Activated CD4-positive, alpha-beta T cell treated with anti-CD3 and anti-CD28 coated beads, Interleukin-2, amount 10 ng/mL, durations not matched to agents 7 days and 5 days (primary cell): Measurements from ENCODE around the gene GABRR1. TPM values are rescaled to one million over a fixed set of nuclear protein-coding genes. Genes with fewer than 3 reads are reported as not detected.

Experiments used
- CTCF ChIA-PET: fragments of 350-600 bp; sonication (Branson Sonifier 250); formaldehyde crosslinking; loops from one replicate; lab custom pipeline; 2021; ENCODE audit warnings: antibody characterized with exemption; lab: Charles Lee
- POLR2A ChIA-PET: fragments of 350-600 bp; sonication (Branson Sonifier 250); formaldehyde crosslinking; loops from one replicate; lab custom pipeline; 2021; ENCODE audit warnings: antibody characterized with exemption; lab: Charles Lee
- DNase-seq: peaks from one replicate; pipeline ENCODE4 v3.0.0-alpha.2; 2020
- H3K27ac Mint-ChIP-seq: one replicate; pipeline ENCODE4 v1.8.0; 2021; ENCODE audit warnings: mild to moderate bottlenecking, moderate library complexity, mixed read lengths
- H3K27me3 Mint-ChIP-seq: one replicate; pipeline ENCODE4 v1.8.0; 2021; ENCODE audit warnings: mixed read lengths
- H3K36me3 Mint-ChIP-seq: one replicate; pipeline ENCODE4 v1.8.0; 2021; ENCODE audit warnings: low read depth, mixed read lengths
- H3K4me1 Mint-ChIP-seq: one replicate; pipeline ENCODE4 v1.8.0; 2021; ENCODE audit warnings: mixed read lengths
- H3K4me3 Mint-ChIP-seq: one replicate; pipeline ENCODE4 v1.8.0; 2021; ENCODE audit warnings: mild to moderate bottlenecking, moderate library complexity, mixed read lengths
- H3K9me3 Mint-ChIP-seq: one replicate; pipeline ENCODE4 v1.8.0; 2021; ENCODE audit warnings: mixed read lengths
- total RNA-seq, 2 experiments: library from RNA; stranded (reverse); gene quantifications; one replicate each; pipeline ENCODE4 v1.2.3, GENCODE V29; 2021

GABRR1 gene
- total RNA-seq, 2 experiments from 2014 or later: not detected

DNA sequence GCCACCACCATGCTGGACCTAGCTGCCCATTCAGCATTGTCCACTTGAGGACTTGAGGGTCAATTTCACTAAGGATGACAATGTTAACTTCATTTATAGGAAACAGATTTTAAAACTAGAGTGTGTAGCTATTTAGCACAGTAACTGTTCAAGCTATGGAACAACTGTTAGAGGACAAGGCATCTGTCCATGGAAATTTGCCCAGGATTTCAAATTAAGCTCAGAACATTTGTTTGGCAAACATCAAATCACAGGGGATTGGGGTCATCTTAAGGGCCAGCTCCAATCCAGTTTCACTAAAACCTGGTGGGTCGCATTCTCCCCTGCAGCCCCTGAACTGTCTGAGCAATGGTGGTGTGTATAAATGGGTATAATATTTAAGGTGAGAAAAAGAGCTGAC lies 36.2 kb downstream of the GABRR1 start:
- ChIA-PET CTCF (no interaction called here), POLR2A (no interaction called here)
- H3K4me1 Mint-ChIP-seq: no peaks in the 10 kb centered on the region
- H3K36me3 Mint-ChIP-seq: no peaks in the 10 kb centered on the region
- no peak overlapping the region for H3K27ac Mint-ChIP-seq
- H3K27me3 Mint-ChIP-seq: peaks cover 15% of the 10 kb centered on the region
- no peaks in the 10 kb centered on the region for H3K9me3 Mint-ChIP-seq
- no peak overlapping the region for H3K4me3 Mint-ChIP-seq
- DNase-seq: no peak

DNA sequence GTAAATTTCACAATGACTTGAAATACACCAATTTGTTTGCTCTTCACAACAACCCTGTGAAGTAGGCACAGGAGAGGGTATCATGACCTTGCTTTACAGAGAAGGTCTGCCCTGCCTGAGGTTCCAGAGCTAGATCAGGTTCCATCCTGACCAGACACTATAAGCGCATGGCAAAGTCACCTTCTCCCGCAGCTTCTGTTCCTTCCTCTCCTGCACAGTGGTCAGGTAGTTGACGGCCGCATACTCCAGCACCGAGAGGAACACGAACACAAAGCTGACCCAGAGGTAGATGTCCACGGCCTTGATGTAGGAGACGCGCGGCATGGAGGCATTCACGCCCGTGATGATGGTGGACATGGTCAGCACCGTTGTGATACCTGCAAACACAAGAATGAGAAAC lies 37.0 kb downstream of the GABRR1 start:
- H3K4me3 Mint-ChIP-seq: no peak overlapping the region
- peaks cover 15% of the 10 kb centered on the region for H3K27me3 Mint-ChIP-seq
- DNase-seq: no peak
- no peak overlapping the region for H3K27ac Mint-ChIP-seq
- no peaks in the 10 kb centered on the region for H3K9me3 Mint-ChIP-seq
- ChIA-PET CTCF (interaction anchor here (0.9 kb wide), 1 partner anchor 18 kb away, joined by 3 read pairs; no protein-coding TSS in a partner anchor), POLR2A (no interaction called here)
- no peaks in the 10 kb centered on the region for H3K4me1 Mint-ChIP-seq
- H3K36me3 Mint-ChIP-seq: no peaks in the 10 kb centered on the region

DNA sequence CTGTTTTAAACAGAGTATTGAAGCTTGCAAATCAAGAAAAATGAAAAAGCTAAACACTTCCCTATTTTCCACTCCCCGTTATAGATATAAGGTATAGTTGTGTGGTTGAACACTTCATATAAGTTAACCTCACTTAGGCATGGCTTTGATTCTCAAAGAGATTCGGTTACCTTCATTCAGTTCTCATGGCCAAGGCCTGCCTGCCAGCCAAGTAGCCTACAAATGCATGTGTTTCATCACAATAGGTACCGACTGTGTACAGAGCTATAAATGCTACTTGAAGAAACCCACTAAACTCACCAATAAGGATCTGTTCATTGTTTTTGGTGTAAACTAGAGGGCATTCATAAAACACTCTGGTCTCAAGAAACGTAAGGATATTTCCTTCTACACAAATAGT lies 43.5 kb downstream of the GABRR1 start:
- Mint-ChIP-seq H3K27ac (no peak overlapping the region), H3K27me3 (peaks cover under 1% of the 10 kb centered on the region)

DNA sequence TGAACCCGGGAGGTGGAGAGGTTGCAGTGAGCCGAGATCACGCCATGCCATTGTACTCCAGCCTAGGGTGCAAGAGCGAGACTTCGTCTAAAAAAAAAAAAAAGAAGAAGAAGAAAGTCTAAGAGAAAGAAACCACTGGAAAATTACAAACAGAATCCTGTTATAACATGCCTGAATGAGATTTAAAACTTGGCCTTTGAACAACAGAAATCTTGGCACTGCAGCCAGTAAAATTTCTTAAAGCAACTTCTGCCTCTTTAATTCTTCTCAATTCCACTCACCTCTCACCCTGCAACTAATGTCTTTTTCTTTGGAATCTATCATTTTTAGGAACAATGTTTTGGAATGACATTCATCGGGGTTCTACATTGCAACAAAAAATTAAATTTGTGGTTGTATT lies 45.0 kb downstream of the GABRR1 start:
- ChIA-PET POLR2A (no interaction called here), CTCF (interaction anchor here (0.6 kb wide), 2 partner anchors 15 to 215 kb away, joined by 3 read pairs; no protein-coding TSS in a partner anchor)
- Mint-ChIP-seq H3K4me3 (no peak overlapping the region), H3K4me1 (no peaks in the 10 kb centered on the region), H3K9me3 (no peaks in the 10 kb centered on the region), H3K27me3 (no peaks in the 10 kb centered on the region), H3K36me3 (no peaks in the 10 kb centered on the region), H3K27ac (no peak overlapping the region)
- no peak for DNase-seq

More for the DNA sequence above, 43.5 kb downstream of the GABRR1 start:
- Mint-ChIP-seq H3K4me3 (no peak overlapping the region), H3K9me3 (no peaks in the 10 kb centered on the region), H3K36me3 (no peaks in the 10 kb centered on the region), H3K4me1 (no peaks in the 10 kb centered on the region)
- POLR2A ChIA-PET: no interaction called here
- DNase-seq: no peak
- CTCF ChIA-PET: no interaction called here

DNA sequence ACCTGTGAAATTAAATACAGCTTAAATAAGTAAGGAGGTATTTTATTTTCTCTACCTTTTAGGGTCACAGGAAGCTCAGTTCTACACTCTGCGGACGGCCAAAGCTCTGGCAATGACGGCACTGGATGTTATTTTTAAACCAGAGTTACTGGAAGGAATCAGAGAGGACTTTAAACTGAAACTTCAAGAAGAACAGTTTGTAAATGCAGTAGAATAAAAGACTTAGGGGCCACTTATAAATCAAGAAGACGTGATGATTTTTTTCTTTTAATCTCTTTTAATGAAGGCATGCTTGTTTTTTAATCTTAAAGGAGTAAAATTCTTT lies 55.1 kb downstream of the GABRR1 start:
- Mint-ChIP-seq H3K27ac (no peak overlapping the region), H3K27me3 (no peaks in the 10 kb centered on the region), H3K4me3 (no peak overlapping the region), H3K4me1 (no peaks in the 10 kb centered on the region), H3K9me3 (no peaks in the 10 kb centered on the region), H3K36me3 (peaks cover 32% of the 10 kb centered on the region)
- ChIA-PET POLR2A (no interaction called here), CTCF (interaction anchor here (1.0 to 2.2 kb wide), 3 partner anchors 8 to 18 kb away, joined by 3 to 6 read pairs (median 3); partner anchors contain the start of gene PM20D2)
- no peak for DNase-seq

DNA sequence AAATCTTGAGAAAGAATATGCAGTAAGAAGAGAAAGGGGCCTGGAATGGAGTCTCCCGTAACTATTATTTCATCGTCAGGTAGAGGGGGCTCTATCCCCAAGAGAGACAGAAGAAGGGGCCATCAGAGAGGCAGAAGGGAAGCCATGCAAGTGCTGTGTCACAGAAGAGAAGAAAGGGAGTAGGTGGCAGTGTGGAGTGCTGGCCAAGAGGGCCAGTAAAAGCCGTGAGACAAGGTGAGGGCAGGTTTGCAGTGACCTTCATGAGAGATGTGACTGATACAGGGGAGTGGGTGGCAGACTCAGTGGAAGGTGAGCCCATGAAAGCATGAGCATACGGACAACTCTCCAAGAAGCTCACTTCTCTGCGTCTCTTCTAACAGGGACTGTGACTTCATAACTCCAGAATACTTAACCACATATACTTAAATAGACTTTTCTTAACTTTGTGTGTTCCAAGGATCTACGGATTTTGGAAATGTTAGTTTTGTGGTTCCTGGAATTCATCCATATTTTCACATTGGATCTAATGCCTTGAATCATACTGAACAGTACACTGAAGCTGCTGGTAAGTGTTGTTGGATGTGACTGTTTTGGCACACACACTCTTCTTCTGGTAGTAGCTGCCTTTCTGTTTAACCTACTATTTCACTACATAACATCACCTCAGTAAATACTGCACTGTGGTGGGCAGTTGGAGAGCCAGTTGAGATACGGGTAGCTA lies 55.7 kb downstream of the GABRR1 start:
- Mint-ChIP-seq H3K36me3 (peaks cover 34% of the 10 kb centered on the region), H3K27ac (no peak overlapping the region), H3K4me1 (no peaks in the 10 kb centered on the region), H3K9me3 (no peaks in the 10 kb centered on the region), H3K27me3 (no peaks in the 10 kb centered on the region), H3K4me3 (no peak overlapping the region)
- CTCF ChIA-PET: interaction anchor here (1.0 to 2.2 kb wide), 3 partner anchors 9 to 19 kb away, joined by 3 to 6 read pairs (median 3); partner anchors contain the start of gene PM20D2
- DNase-seq: no peak
- POLR2A ChIA-PET: no interaction called here

DNA sequence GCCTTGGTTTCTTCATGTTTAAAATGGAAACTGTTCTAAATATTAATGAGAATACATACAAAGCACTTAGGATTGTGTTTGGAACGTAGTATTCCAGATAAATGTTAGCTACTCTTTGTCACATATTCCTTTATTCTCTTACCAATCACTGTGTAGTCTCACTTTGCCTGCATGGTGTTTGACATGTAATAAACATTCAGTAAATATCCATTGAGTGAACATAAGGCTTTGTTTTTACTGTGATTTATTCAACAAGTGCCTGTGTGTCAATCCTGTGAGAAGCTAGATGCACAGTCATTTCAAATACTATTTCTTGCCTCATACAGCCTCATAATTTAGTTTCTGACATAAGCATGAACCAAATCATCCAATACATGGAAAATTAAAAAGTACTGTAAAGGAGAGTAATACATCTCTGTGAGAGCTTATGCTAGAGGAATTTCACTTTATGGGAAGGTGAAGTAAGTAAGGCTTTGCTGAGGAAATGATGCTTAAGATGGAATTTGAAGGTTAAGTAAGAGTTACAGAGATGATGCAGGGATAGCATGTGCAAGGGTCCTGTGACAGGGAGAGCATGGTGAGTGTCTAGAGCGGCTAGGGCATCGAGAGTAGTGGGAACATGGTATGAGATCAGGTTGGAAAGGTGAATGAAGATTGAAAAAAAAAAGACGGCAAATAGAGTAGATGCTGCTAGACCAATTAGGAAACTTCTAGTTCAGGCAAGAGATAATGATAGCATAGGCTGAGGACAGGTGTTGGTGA lies 56.6 kb downstream of the GABRR1 start:
- H3K4me3 Mint-ChIP-seq: no peak overlapping the region
- ChIA-PET CTCF (interaction anchor here (0.7 kb wide), 1 partner anchor 11 kb away, joined by 3 read pairs; no protein-coding TSS in a partner anchor), POLR2A (no interaction called here)
- DNase-seq: no peak
- no peaks in the 10 kb centered on the region for H3K4me1 Mint-ChIP-seq
- H3K27ac Mint-ChIP-seq: no peak overlapping the region
- H3K27me3 Mint-ChIP-seq: no peaks in the 10 kb centered on the region
- no peaks in the 10 kb centered on the region for H3K9me3 Mint-ChIP-seq
- peaks cover 34% of the 10 kb centered on the region for H3K36me3 Mint-ChIP-seq

DNA sequence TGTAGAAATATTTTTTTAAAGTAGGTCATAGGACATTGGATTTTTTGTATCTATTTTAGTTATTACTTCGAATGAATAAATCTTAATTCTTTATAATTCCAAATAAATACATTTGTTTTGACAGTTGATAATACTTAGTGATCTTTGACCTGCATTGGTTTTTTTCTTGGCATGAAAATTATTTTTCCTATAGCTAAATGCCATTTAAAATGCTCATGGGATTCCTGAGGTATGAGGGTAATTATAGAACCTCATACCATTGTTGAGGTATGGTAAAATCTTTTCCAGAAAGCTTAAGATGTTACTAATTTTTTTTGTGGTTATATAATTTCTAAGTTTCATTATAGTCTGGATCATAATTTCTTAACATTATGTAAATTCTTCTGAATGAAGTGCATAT lies 63.0 kb downstream of the GABRR1 start:
- no peaks in the 10 kb centered on the region for H3K9me3 Mint-ChIP-seq
- H3K4me3 Mint-ChIP-seq: no peak overlapping the region
- H3K27me3 Mint-ChIP-seq: no peaks in the 10 kb centered on the region
- H3K27ac Mint-ChIP-seq: no peak overlapping the region
- ChIA-PET CTCF (interaction anchor here (1.7 kb wide), 1 partner anchor 8 kb away, joined by 4 read pairs; the partner anchor contains the start of gene PM20D2), POLR2A (no interaction called here)
- no peak for DNase-seq
- peaks cover 2% of the 10 kb centered on the region for H3K4me1 Mint-ChIP-seq
- H3K36me3 Mint-ChIP-seq: peaks cover 26% of the 10 kb centered on the region

DNA sequence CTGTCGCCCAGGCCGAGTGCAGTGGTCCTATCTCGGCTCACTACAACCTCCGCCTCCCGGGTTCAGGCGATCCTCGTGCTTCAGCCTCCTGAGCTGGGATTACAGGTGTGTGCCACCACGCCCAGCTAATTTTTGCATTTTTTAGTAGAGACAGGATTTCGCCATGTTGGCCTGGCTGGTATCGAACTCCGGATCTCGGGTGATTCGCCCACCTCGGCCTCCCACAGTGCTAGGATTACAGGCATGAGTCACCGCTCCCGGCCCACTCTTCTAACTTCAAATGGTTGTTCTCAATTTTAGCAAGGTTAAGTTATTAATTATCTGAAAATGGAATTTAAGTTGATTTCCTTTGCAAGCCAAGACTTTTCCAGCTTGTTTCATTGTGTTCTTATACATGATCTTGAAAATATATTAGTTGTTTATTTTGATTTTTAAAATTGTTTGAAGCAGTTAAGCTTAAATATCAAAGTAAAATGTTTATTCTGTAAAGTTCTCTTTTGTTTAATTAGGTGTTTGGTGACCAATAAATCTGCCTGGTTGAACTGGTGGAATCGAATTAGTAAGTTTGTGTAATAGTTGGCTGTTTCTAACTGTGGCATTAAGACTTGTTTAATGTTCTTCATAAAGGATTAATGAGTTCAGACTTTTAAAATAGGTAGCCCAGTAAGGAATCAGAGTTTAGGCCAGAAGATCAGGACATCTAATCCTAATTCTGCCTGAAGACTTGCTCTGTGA lies 69.0 kb downstream of the GABRR1 start:
- DNase-seq: no peak
- Mint-ChIP-seq H3K4me1 (peaks cover 37% of the 10 kb centered on the region), H3K36me3 (peaks cover 25% of the 10 kb centered on the region), H3K9me3 (no peaks in the 10 kb centered on the region), H3K4me3 (peak overlapping the region; percentile 28), H3K27me3 (peaks cover 5% of the 10 kb centered on the region), H3K27ac (no peak overlapping the region)
- ChIA-PET CTCF (interaction anchor here (0.5 to 1.5 kb wide), 3 partner anchors 9 to 149 kb away, joined by 3 to 4 read pairs (median 3); no protein-coding TSS in a partner anchor), POLR2A (no interaction called here)

DNA sequence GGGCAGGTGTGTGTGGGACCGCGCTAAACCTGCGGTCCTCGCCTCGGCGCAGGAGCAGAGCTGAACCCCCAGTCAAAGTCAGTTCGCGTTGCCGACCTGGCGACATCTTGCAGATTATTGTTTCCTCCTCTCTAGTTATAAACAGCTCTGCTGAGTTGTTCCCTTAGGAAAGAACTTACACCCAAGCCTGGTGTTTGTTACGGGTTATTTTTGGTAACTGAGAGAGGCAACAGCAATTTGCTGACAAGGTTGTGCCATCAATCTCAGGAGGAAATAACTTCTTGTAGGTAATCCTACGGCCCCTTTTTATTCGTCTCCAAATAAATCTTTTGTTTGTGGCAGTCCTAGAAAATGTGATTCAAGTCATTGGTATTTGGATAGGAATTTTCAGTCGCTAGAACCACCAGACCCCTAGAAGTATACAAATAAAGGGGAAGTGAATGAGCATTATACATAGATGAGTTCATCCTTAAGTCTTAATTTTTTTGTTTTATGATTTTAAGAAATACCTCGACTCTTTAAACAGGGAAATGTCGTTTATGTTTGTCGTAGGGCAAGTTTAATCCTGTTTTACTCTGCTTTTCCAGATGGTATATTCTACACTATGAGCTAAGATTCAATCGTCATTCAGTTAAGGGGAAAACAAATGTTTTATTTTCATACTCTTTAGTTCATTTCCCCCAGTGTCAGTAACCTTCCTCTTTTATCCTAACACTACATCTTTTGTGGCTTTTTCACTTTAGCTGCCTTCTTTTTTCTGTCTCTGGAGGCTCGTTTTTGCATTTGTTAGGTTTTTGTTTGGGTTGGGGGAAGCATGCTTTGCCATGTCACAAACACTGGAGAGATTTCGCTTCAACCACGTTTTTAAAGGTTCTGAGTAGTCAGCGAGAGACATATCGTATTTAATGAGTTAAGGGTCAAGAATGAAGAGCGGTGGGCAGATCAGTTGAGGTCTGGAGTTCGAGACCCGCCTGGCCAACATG lies 70.1 kb downstream of the GABRR1 start:
- ChIA-PET CTCF (interaction anchor here (0.7 to 1.5 kb wide), 4 partner anchors 8 to 150 kb away, joined by 3 to 6 read pairs (median 4); no protein-coding TSS in a partner anchor), POLR2A (no interaction called here)
- Mint-ChIP-seq H3K27me3 (peaks cover 5% of the 10 kb centered on the region), H3K4me3 (peak overlapping the region; percentile 72), H3K27ac (peak overlapping the region; percentile 70), H3K4me1 (peaks cover 37% of the 10 kb centered on the region), H3K9me3 (no peaks in the 10 kb centered on the region), H3K36me3 (peaks cover 24% of the 10 kb centered on the region)
- DNase-seq: peak; percentile 41

DNA sequence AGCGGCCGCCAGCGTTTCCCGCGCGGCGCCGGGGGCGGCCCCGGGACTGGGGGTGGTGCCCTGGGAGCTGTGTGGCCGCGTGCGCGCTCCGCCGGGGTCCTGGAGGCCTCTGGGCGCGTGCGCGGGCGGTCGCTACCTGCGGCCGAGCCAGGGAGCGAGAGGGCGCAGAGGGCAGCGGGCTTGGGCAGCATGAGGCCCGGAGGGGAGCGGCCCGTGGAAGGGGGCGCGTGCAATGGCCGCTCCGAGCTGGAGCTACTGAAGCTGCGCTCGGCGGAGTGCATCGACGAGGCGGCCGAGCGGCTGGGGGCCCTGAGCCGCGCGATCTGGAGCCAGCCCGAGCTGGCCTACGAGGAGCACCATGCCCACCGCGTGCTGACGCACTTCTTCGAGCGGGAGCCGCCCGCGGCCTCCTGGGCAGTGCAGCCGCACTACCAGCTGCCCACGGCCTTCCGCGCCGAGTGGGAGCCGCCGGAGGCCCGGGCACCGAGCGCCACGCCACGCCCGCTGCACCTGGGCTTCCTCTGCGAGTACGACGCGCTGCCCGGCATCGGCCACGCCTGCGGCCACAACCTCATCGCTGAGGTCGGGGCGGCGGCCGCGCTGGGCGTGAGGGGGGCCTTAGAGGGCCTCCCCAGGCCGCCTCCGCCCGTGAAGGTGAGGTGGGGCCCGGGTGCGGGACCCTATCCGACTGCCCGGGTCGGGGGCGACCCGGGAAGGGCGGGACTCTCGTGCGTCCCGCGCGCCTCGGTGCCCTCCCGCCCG lies 71.0 kb downstream of the GABRR1 start, which contains the start of gene PM20D2:
Gene PM20D2 (plus strand): TSS at position 100 of the 762 bp plus-strand sequence. CDS start 90 bp downstream, at position 190.
- peaks cover 37% of the 10 kb centered on the region for H3K4me1 Mint-ChIP-seq
- H3K4me3 Mint-ChIP-seq: peak within 1 kb of the TSS; percentile 86

More for the DNA sequence above, 71.0 kb downstream of the GABRR1 start, which contains the start of gene PM20D2:
- POLR2A ChIA-PET: no interaction called here
- DNase-seq: peak; percentile 59
- Mint-ChIP-seq H3K36me3 (peaks cover 18% of the 10 kb centered on the region), H3K27ac (peak within 1 kb of the TSS; percentile 97), H3K27me3 (peaks cover 5% of the 10 kb centered on the region), H3K9me3 (no peaks in the 10 kb centered on the region)
- CTCF ChIA-PET: interaction anchor here (0.7 to 1.5 kb wide), 3 partner anchors 9 to 47 kb away, joined by 3 to 6 read pairs (median 4); no protein-coding TSS in a partner anchor
